RWPE2 (cell line): ENCODE data around the gene NUDT6.

Source experiments
- ATAC-seq: fragments of 200-7000 bp; cut with Tn5 transposase; 3 replicates; pipeline ENCODE4 v1.9.1; 2021; ENCODE audit warnings: low read depth
- DNase-seq: peaks from one replicate; pipeline ENCODE4 v3.0.0-alpha.2; 2020; ENCODE audit warnings: low spot score
- H3K27ac ChIP-seq: fragments of 450-650 bp; 2 replicates; pipeline ENCODE4 v1.5.1; 2017; ENCODE audit warnings: mild to moderate bottlenecking; ENCODE audit not compliant: poor library complexity, severe bottlenecking
- H3K27me3 ChIP-seq: fragments of 250-450 bp; sonication (Bioruptor Pico); 2 replicates; pipeline ENCODE4 v1.5.1; 2021; ENCODE audit warnings: mild to moderate bottlenecking, moderate library complexity; ENCODE audit not compliant: insufficient read depth, poor library complexity, severe bottlenecking
- H3K36me3 ChIP-seq: fragments of 250-450 bp; sonication (Bioruptor Pico); 2 replicates; pipeline ENCODE4 v1.5.1; 2020; ENCODE audit warnings: low read depth, mild to moderate bottlenecking, moderate library complexity
- H3K4me1 ChIP-seq: fragments of 250-450 bp; sonication (Bioruptor Pico); 2 replicates; pipeline ENCODE4 v1.5.1; 2021; ENCODE audit warnings: mild to moderate bottlenecking, moderate library complexity; ENCODE audit not compliant: insufficient read depth, poor library complexity, severe bottlenecking
- H3K4me3 ChIP-seq: fragments of 250-450 bp; sonication (Bioruptor Pico); 2 replicates; pipeline ENCODE4 v1.5.1; 2021; ENCODE audit warnings: mild to moderate bottlenecking, moderate library complexity; ENCODE audit not compliant: severe bottlenecking
- H3K9me3 ChIP-seq: fragments of 250-450 bp; sonication (Bioruptor Pico); 2 replicates; pipeline ENCODE4 v1.5.1; 2021; ENCODE audit warnings: mild to moderate bottlenecking, moderate library complexity; ENCODE audit not compliant: severe bottlenecking
- CTCF ChIP-seq: fragments of 450-650 bp; IDR thresholded peaks from one replicate; pipeline ENCODE4 v1.5.1; 2017; ENCODE audit warnings: mild to moderate bottlenecking, moderate library complexity; ENCODE audit not compliant: poor library complexity, severe bottlenecking

Gene NUDT6

DNA sequence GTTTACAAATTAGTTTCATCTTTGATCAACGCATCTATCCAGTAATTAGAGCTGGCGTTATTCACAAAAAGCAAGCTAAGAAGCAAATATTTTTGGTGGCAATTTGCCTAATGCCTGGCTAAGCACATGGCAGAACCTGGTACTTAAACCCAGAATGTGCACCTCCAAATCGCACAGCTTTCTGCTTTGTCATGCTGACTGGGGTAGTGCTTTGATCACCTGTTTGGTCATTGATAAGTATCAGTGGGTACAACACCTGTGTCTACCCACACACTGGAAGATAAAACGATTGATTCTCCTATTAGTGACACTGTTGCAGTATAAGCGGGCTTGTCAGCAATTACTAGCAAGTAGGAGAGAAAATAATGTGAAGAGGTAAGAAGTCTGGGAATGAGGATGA, 1.9 kb downstream of the NUDT6 start:
- no peaks in the 10 kb centered on the region for H3K27me3 ChIP-seq
- H3K4me3 ChIP-seq: no peak overlapping the region
- no peak overlapping the region for H3K27ac ChIP-seq
- DNase-seq (no peak), ATAC-seq (no peak)
- peaks cover 22% of the 10 kb centered on the region for H3K36me3 ChIP-seq
- TF ChIP-seq CTCF: no peak
- peaks cover 10% of the 10 kb centered on the region for H3K4me1 ChIP-seq
- no peaks in the 10 kb centered on the region for H3K9me3 ChIP-seq

DNA sequence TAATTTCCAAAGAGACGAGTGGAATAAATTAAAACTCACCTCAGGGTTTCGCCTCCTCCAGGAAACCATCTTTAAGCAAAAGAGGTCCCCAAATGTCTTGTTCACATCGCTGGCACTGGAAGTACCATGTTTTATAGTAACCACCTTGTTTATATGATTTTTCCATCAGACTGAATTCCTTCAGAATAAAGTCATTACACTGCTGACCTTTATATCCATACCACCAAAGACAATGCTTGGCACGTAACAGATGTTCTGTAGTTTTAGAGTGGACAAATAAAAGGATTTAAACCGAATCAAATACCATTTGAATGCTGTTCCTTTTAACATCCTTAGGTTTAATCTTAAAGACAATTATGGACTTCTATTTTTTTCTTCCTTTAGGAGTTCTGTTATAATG, 4.7 kb downstream of the NUDT6 start:
- ATAC-seq (no peak), DNase-seq (no peak)
- peaks cover 12% of the 10 kb centered on the region for H3K4me1 ChIP-seq
- H3K36me3 ChIP-seq: peaks cover 38% of the 10 kb centered on the region
- no peaks in the 10 kb centered on the region for H3K9me3 ChIP-seq
- H3K27me3 ChIP-seq: no peaks in the 10 kb centered on the region
- H3K27ac ChIP-seq: no peak overlapping the region
- no peak overlapping the region for H3K4me3 ChIP-seq
- TF ChIP-seq CTCF: no peak

DNA sequence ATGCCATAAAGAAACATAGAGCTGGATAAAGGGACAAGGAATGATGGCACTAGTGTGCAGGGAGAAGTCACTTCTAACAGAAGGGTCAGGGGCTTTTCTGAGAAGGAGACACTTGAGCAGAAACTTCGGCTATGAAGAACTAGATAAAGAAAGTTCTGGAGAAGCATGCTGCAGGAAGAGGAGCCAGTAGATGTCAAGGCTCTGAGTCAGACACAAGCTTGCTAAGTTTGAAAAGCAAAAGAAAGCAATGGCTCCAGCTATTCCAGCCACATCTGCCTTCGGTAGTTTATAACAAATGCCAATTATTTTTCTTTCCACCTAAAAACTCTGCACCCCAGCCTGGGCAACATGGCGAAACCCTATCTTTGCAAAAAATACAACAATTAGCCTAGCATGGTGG, 7.5 kb downstream of the NUDT6 start:
- ATAC-seq: no peak
- H3K36me3 ChIP-seq: peaks cover 55% of the 10 kb centered on the region

GRCh38 chr4:122914292-122914904, 8.0 kb downstream of the NUDT6 start:
- Histone ChIP-seq H3K4me3 (no peak overlapping the region), H3K36me3 (peaks cover 55% of the 10 kb centered on the region), H3K4me1 (peaks cover 12% of the 10 kb centered on the region), H3K9me3 (no peaks in the 10 kb centered on the region), H3K27ac (peak overlapping the region; percentile 6), H3K27me3 (no peaks in the 10 kb centered on the region)
- ATAC-seq (peak; percentile 93), DNase-seq (no peak)
- peak; percentile 81 for TF ChIP-seq CTCF

More for the DNA sequence above, 7.5 kb downstream of the NUDT6 start:
- Histone ChIP-seq H3K27me3 (no peaks in the 10 kb centered on the region), H3K27ac (peak overlapping the region; percentile 6), H3K4me3 (no peak overlapping the region), H3K9me3 (no peaks in the 10 kb centered on the region), H3K4me1 (peaks cover 12% of the 10 kb centered on the region)
- no peak for TF ChIP-seq CTCF
- DNase-seq: no peak

DNA sequence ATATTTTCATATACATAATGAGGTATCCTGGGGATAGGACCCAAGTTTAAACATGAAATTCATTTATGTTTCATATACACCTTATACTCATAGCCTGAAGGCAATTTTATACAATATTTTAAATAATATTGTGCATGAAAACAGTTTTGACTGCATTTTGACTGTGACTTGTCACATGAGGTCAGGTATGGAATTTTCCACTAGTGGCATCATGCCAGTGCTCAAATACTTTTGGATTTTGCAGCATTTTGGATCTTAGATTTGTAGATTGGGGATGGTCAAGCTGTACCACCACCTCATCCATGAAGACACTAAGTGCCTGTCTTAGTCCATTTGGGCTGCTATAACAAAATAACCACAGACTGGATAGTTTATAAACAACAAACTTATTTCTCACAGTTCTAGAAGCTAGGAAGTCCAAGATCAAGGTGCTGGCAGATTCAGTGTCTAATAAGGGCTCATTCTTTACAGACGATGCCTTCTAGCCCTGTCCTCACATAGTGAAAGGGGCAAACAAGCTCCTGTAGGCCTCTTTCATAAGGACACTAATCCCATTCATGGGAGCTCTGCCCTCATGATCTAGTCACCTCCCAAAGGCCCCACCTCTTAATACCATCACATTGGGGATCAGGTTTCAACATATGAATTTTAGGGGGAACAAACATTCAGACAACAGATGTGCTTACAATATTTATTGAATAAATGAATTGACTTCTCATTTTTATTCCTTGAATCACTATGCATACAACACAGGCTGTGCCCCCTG, 9.4 kb downstream of the NUDT6 start:
- Histone ChIP-seq H3K27ac (peak overlapping the region; percentile 6), H3K27me3 (no peaks in the 10 kb centered on the region), H3K4me3 (no peak overlapping the region), H3K4me1 (peaks cover 12% of the 10 kb centered on the region), H3K9me3 (no peaks in the 10 kb centered on the region), H3K36me3 (peaks cover 55% of the 10 kb centered on the region)
- ATAC-seq (no peak), DNase-seq (no peak)
- TF ChIP-seq CTCF: no peak
